ENCODE results near the gene SERPINB5. TPM values are rescaled to one million over a fixed set of nuclear protein-coding genes. Genes with fewer than 3 reads are reported as not detected.

SERPINB5 gene
- total RNA-seq, 3 donors from 2014 or later (not counting 1 experiment from before 2014, with no cell fraction given): not detected

GRCh38 chr18:63511285-63511684 is 34.5 kb downstream of the SERPINB5 start:
- 43% methylated on average over 7 of the region's 7 CpGs for WGBS (ENCODE audit: insufficient coverage)
- Mint-ChIP-seq H3K9me3 (no peaks in the 10 kb centered on the region), H3K4me1 (no peaks in the 10 kb centered on the region), H3K27ac (no peak overlapping the region), H3K27me3 (ENCODE audit: low read depth in 2 of 2) (peaks cover 16 to 57% of the 10 kb centered on the region in 2 donors), H3K4me3 (no peak overlapping the region), H3K36me3 (no peaks in the 10 kb centered on the region)
- H3K4me3 ChIP-seq (ENCODE audit: low read length): no peak overlapping the region
- intact Hi-C loops (cut with micrococcal nuclease): no loop called here
- H3K9me3 ChIP-seq (ENCODE audit: control insufficient read depth, insufficient read depth, low read length): no peaks in the 10 kb centered on the region
- peak in 1 of 2 donors; percentile 21 for DNase-seq
- no peaks in the 10 kb centered on the region for H3K36me3 ChIP-seq (ENCODE audit: control insufficient read depth, insufficient read depth, low read length)
- peak; percentile 18 for TF ChIP-seq CTCF (IDR thresholded peaks at IDR 0.05)
- H3K27me3 ChIP-seq (ENCODE audit: control insufficient read depth, insufficient read depth, low read length): no peaks in the 10 kb centered on the region
- no peak for ATAC-seq
- H3K4me1 ChIP-seq (ENCODE audit: control insufficient read depth, insufficient read depth, low read length): no peaks in the 10 kb centered on the region
- no peak overlapping the region for H3K27ac ChIP-seq (ENCODE audit: low read length)

- peaks cover 14 to 45% of the 10 kb centered on the region in 2 donors for H3K27me3 Mint-ChIP-seq (ENCODE audit: low read depth in 2 of 2)
Observed at GRCh38 chr18:63514326-63514725, 37.6 kb downstream of the SERPINB5 start.

DNA sequence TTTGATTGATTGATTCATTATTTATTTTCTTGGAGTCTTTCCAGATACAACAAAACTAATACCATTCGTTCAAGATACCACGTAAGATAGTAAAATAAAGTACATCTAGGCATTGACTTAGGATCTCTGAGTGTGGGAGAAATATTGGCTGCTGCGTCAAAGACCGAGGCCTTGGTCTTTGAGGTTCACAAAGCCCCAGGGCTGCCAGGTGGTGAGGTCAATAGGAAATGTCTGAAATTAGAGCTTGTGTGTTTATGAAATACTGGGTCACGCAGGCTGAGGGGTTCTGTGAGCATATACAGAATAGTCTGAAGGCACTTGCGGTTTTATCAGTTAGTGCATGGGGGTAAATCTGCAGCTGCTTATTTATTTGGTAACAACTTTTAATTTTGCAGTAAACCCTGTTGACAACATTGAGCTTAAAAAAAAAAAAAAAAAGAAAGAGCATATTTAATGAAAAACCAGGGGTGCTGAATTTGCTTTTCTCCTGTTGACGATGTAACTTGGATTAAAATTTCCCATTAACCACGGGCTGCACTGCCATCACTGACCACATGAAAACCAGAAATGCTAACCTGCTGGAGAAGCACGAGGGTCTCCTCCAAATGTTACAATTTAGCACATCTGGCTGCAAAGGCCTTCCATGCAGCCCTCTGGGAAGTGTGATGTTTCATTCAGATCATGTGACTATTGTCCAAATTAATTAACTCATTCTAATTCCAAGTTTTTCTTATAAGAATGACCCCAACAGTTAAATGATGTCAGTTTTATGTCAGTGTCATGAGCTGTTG is 38.3 kb downstream of the SERPINB5 start:
- Histone ChIP-seq H3K27me3 (ENCODE audit: control insufficient read depth, insufficient read depth, low read length) (no peaks in the 10 kb centered on the region), H3K4me1 (ENCODE audit: control insufficient read depth, insufficient read depth, low read length) (no peaks in the 10 kb centered on the region), H3K36me3 (ENCODE audit: control insufficient read depth, insufficient read depth, low read length) (no peaks in the 10 kb centered on the region), H3K27ac (ENCODE audit: low read length) (no peak overlapping the region), H3K9me3 (ENCODE audit: control insufficient read depth, insufficient read depth, low read length) (no peaks in the 10 kb centered on the region), H3K4me3 (ENCODE audit: low read length) (no peak overlapping the region)
- TF ChIP-seq CTCF (IDR thresholded peaks at IDR 0.05): no peak
- H3K27me3 Mint-ChIP-seq (ENCODE audit: low read depth in 2 of 2): peaks cover 16 to 44% of the 10 kb centered on the region in 2 donors
- H3K27ac Mint-ChIP-seq: no peak overlapping the region
- H3K4me3 Mint-ChIP-seq: no peak overlapping the region
- peaks cover 0 to 6% of the 10 kb centered on the region in 2 donors for H3K4me1 Mint-ChIP-seq
- intact Hi-C loops (cut with micrococcal nuclease): no loop called here
- no peaks in the 10 kb centered on the region for H3K36me3 Mint-ChIP-seq
- WGBS (ENCODE audit: insufficient coverage): 86% methylated on average over 8 of the region's 9 CpGs
- H3K9me3 Mint-ChIP-seq: no peaks in the 10 kb centered on the region
- ATAC-seq (no peak), DNase-seq (no peak)

More at GRCh38 chr18:63514326-63514725, 37.6 kb downstream of the SERPINB5 start:
- Histone ChIP-seq H3K9me3 (ENCODE audit: control insufficient read depth, insufficient read depth, low read length) (no peaks in the 10 kb centered on the region), H3K4me3 (ENCODE audit: low read length) (no peak overlapping the region), H3K36me3 (ENCODE audit: control insufficient read depth, insufficient read depth, low read length) (no peaks in the 10 kb centered on the region), H3K27ac (ENCODE audit: low read length) (no peak overlapping the region), H3K27me3 (ENCODE audit: control insufficient read depth, insufficient read depth, low read length) (no peaks in the 10 kb centered on the region), H3K4me1 (ENCODE audit: control insufficient read depth, insufficient read depth, low read length) (no peaks in the 10 kb centered on the region)
- 90% methylated on average over 4 of the region's 6 CpGs for WGBS (ENCODE audit: insufficient coverage)
- Mint-ChIP-seq H3K27ac (no peak overlapping the region), H3K36me3 (no peaks in the 10 kb centered on the region), H3K9me3 (no peaks in the 10 kb centered on the region), H3K4me3 (no peak overlapping the region), H3K4me1 (peaks cover 0 to 6% of the 10 kb centered on the region in 2 donors)
- no peak for DNase-seq
- ATAC-seq: no peak
- intact Hi-C loops (cut with micrococcal nuclease): no loop called here
- TF ChIP-seq CTCF (IDR thresholded peaks at IDR 0.05): no peak

Measured in natural killer cell (primary cell).